WERI-Rb-1 (cell line): ENCODE measurements around the gene NKX2-2.

Experiments used
- DNase-seq: peaks from one replicate; pipeline ENCODE4 v3.0.0-alpha.2; 2020
- H3K27ac ChIP-seq: fragments of 250-450 bp; sonication (Bioruptor Pico); 2 replicates; pipeline ENCODE4 v1.5.1; 2020; ENCODE audit warnings: mild to moderate bottlenecking, moderate library complexity
- H3K27me3 ChIP-seq: fragments of 250-450 bp; sonication (Bioruptor Pico); 2 replicates; pipeline ENCODE4 v1.5.1; 2021; ENCODE audit warnings: mild to moderate bottlenecking, low read depth, moderate library complexity; ENCODE audit not compliant: insufficient read depth, severe bottlenecking
- H3K36me3 ChIP-seq: fragments of 250-450 bp; sonication (Bioruptor Pico); 2 replicates; pipeline ENCODE4 v1.5.1; 2020; ENCODE audit warnings: mild to moderate bottlenecking, moderate library complexity
- H3K4me3 ChIP-seq: 2 replicates; pipeline ENCODE4 v1.5.1; 2011; ENCODE audit warnings: low read depth, mild to moderate bottlenecking, control low read depth, low read length
- H3K9me3 ChIP-seq: fragments of 250-450 bp; sonication (Bioruptor Pico); 2 replicates; pipeline ENCODE4 v1.5.1; 2021; ENCODE audit warnings: mild to moderate bottlenecking, moderate library complexity; ENCODE audit not compliant: severe bottlenecking
- TF ChIP-seq, protein P1 (sequence below): IDR thresholded peaks from 2 replicates; pipeline ENCODE4 v1.5.1; 2011; ENCODE audit warnings: low read depth, mild to moderate bottlenecking, control low read depth, inconsistent platforms, low read length

The NKX2-2 gene

DNA sequence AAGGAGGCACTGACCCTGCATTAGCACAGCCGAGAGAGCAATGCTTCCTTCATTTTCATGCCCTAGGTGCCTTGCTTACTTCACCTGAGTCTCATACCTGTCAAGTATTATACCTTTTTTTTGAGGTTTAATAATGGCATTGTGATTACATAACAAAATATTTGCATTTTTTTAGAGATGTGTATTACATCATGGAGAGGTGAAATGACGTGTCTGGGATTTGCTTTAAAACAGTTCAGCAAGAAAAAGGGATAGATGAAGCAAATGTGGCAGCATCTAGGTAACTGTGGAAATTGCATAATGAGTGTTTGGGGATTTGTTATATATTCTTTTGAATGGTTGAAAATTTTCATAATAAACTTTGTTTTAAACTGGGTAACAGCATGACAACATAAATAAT is 48.9 kb downstream of the NKX2-2 start:
- Histone ChIP-seq H3K36me3 (no peaks in the 10 kb centered on the region), H3K27ac (no peak overlapping the region), H3K4me3 (no peak overlapping the region), H3K27me3 (peaks cover 56% of the 10 kb centered on the region), H3K9me3 (no peaks in the 10 kb centered on the region)
- DNase-seq, result no peak
- TF ChIP-seq, protein P1, sequence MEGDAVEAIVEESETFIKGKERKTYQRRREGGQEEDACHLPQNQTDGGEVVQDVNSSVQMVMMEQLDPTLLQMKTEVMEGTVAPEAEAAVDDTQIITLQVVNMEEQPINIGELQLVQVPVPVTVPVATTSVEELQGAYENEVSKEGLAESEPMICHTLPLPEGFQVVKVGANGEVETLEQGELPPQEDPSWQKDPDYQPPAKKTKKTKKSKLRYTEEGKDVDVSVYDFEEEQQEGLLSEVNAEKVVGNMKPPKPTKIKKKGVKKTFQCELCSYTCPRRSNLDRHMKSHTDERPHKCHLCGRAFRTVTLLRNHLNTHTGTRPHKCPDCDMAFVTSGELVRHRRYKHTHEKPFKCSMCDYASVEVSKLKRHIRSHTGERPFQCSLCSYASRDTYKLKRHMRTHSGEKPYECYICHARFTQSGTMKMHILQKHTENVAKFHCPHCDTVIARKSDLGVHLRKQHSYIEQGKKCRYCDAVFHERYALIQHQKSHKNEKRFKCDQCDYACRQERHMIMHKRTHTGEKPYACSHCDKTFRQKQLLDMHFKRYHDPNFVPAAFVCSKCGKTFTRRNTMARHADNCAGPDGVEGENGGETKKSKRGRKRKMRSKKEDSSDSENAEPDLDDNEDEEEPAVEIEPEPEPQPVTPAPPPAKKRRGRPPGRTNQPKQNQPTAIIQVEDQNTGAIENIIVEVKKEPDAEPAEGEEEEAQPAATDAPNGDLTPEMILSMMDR, result no peak
